GM12878 (cell line): ENCODE measurements around the gene SORBS1. TPM values are rescaled to one million over a fixed set of nuclear protein-coding genes. Genes with fewer than 3 reads are reported as not detected.

Source experiments
- ATAC-seq: fragments of 200-7000 bp; cut with Tn5 transposase; 3 replicates; pipeline ENCODE4 v1.9.1; 2020; ENCODE audit warnings: mild to moderate bottlenecking, moderate library complexity
- BruUV-seq: library from RNA; stranded (reverse); fragments of 400-500 nt; replicated peaks from 2 replicates; lab custom pipeline; 2021; lab: Mats Ljungman, UMichigan
- CTCF ChIA-PET: fragments of 300-600 bp; sonication (Branson Sonifier 250); formaldehyde crosslinking; extraction: SDS; loops from one replicate; lab custom pipeline; 2021; ENCODE audit warnings: inconsistent platforms; lab: Yijun Ruan, JAX
- POLR2A ChIA-PET: fragments of 350-600 bp; formaldehyde crosslinking; extraction: SDS; loops from one replicate; lab custom pipeline; 2021; ENCODE audit warnings: inconsistent platforms; lab: Charles Lee
- RAD21 ChIA-PET: fragments of 300-600 bp; sonication (Branson Sonifier 250); formaldehyde crosslinking; loops from one replicate; lab custom pipeline; 2023; ENCODE audit warnings: antibody characterized with exemption; ENCODE audit not compliant: unreplicated experiment; lab: Charles Lee
- SMC1A ChIA-PET: fragments of 300-600 bp; sonication (Branson Sonifier 250); formaldehyde crosslinking; loops from one replicate; lab custom pipeline; 2023; ENCODE audit not compliant: unreplicated experiment, uncharacterized antibody; lab: Charles Lee
- DNase-seq: peaks from one replicate; pipeline ENCODE4 v3.0.0-alpha.2; 2011; ENCODE audit warnings: low read depth, low spot score
- FAIRE-seq: peaks from 3 replicates; lab custom pipeline; 2011; peaks lifted over from hg19 to GRCh38; lab: Jason Lieb, UNC
- H2AFZ ChIP-seq: 2 replicates; pipeline ENCODE4 v1.6.0; 2011; ENCODE audit warnings: low read depth, low read length, control low read depth; ENCODE audit not compliant: control insufficient read depth
- H3K27ac ChIP-seq: 2 replicates; pipeline ENCODE4 v1.5.1; 2011; ENCODE audit warnings: control low read depth; ENCODE audit not compliant: control insufficient read depth, insufficient read depth
- H3K27me3 ChIP-seq, 2 experiments: replicated peaks in 1 of 2; 2 replicates each; pipeline versions ENCODE4 v1.6.0 to v1.6.1; 2011; ENCODE audit warnings: low read length in 1 of 2; ENCODE audit not compliant: control insufficient read depth in 2 of 2, insufficient read depth in 2 of 2
- H3K36me3 ChIP-seq, 2 experiments: 2 replicates each; pipeline ENCODE4 v1.5.1; 2011; ENCODE audit warnings: low read length in 1 of 2; ENCODE audit not compliant: control insufficient read depth in 2 of 2, insufficient read depth in 2 of 2
- H3K4me1 ChIP-seq: 2 replicates; pipeline ENCODE4 v1.6.1; 2011; ENCODE audit warnings: mild to moderate bottlenecking, low read length, moderate library complexity, mixed read lengths; ENCODE audit not compliant: control insufficient read depth, insufficient read depth
- H3K4me2 ChIP-seq: 2 replicates; pipeline ENCODE4 v1.6.0; 2011; ENCODE audit warnings: control low read depth; ENCODE audit not compliant: control insufficient read depth, insufficient read depth
- H3K4me3 ChIP-seq: fragments of 200-600 bp; sonication (generic); 2 replicates; pipeline ENCODE4 v1.5.1; 2016
- H3K79me2 ChIP-seq: 2 replicates; pipeline ENCODE4 v1.6.0; 2011; ENCODE audit warnings: low read length; ENCODE audit not compliant: control insufficient read depth, insufficient read depth
- H3K9ac ChIP-seq: 2 replicates; pipeline ENCODE4 v1.8.0; 2011; ENCODE audit warnings: low read length, control low read depth, mixed read lengths; ENCODE audit not compliant: control insufficient read depth, insufficient read depth
- H3K9me3 ChIP-seq: replicated peaks from 3 replicates; pipeline ENCODE4 v1.5.1; 2011; ENCODE audit warnings: mild to moderate bottlenecking, low read length; ENCODE audit not compliant: control insufficient read depth, insufficient read depth
- H4K20me1 ChIP-seq: 2 replicates; pipeline ENCODE4 v1.6.0; 2011; ENCODE audit not compliant: control insufficient read depth, insufficient read depth
- CTCF ChIP-seq, 3 experiments: IDR thresholded peaks in 2 of 3; conservative IDR thresholded peaks in 1 of 3; 2 replicates each; pipeline ENCODE4 v1.5.1; 2011; ENCODE audit warnings: low read depth in 3 of 3, low read length in 3 of 3, mild to moderate bottlenecking in 3 of 3, control low read depth in 2 of 3, moderate library complexity in 2 of 3, inconsistent platforms in 1 of 3, mixed read lengths in 1 of 3; ENCODE audit not compliant: control insufficient read depth in 2 of 3, insufficient read depth in 1 of 3; ENCODE audit errors: extremely low read depth in 1 of 3
- EED ChIP-seq: sonication (generic); IDR thresholded peaks from 2 replicates; pipeline ENCODE4 v1.6.1; 2016; ENCODE audit warnings: antibody characterized with exemption, low read depth
- IKZF1 ChIP-seq: fragments of 450-650 bp; conservative IDR thresholded peaks from 2 replicates; pipeline ENCODE4 v1.6.1; 2017; ENCODE audit warnings: antibody characterized with exemption, mild to moderate bottlenecking
- MEF2A ChIP-seq: IDR thresholded peaks from 2 replicates; pipeline ENCODE4 v1.6.1; 2011; ENCODE audit warnings: low read depth, mild to moderate bottlenecking, low read length, moderate library complexity; ENCODE audit not compliant: insufficient read depth
- MEF2B ChIP-seq: fragments of 450-650 bp; IDR thresholded peaks from 2 replicates; pipeline ENCODE4 v1.6.1; 2018; ENCODE audit warnings: mild to moderate bottlenecking, moderate library complexity; ENCODE audit not compliant: partially characterized antibody, poor library complexity, severe bottlenecking
- MTA2 ChIP-seq: fragments of 450-650 bp; IDR thresholded peaks from 2 replicates; pipeline ENCODE4 v1.6.1; 2016; ENCODE audit warnings: low read depth, mild to moderate bottlenecking, moderate library complexity
- NFIC ChIP-seq: IDR thresholded peaks from 2 replicates; pipeline ENCODE4 v1.6.1; 2012; ENCODE audit warnings: low read depth, mild to moderate bottlenecking, inconsistent platforms, low read length, moderate library complexity
- PBX3 ChIP-seq: IDR thresholded peaks from 2 replicates; pipeline ENCODE4 v1.6.1; 2011; ENCODE audit warnings: mild to moderate bottlenecking, low read depth, low read length, moderate library complexity; ENCODE audit not compliant: insufficient replicate concordance
- PKNOX1 ChIP-seq: fragments of 450-650 bp; IDR thresholded peaks from 2 replicates; pipeline ENCODE4 v1.6.1; 2016; ENCODE audit warnings: mild to moderate bottlenecking
- POLR2A ChIP-seq: IDR thresholded peaks from 2 replicates; pipeline ENCODE4 v1.6.1; 2011; ENCODE audit warnings: low read depth, mild to moderate bottlenecking, low read length
- POLR2AphosphoS5 ChIP-seq: IDR thresholded peaks from 2 replicates; pipeline ENCODE4 v1.6.1; 2011; ENCODE audit warnings: mild to moderate bottlenecking, low read length, inconsistent platforms
- POU2F2 ChIP-seq: IDR thresholded peaks from 3 replicates; pipeline ENCODE4 v1.6.1; 2011; ENCODE audit warnings: low read depth, mild to moderate bottlenecking, low read length, borderline replicate concordance
- SIX5 ChIP-seq: IDR thresholded peaks from 2 replicates; pipeline ENCODE4 v1.6.1; 2011; ENCODE audit warnings: mild to moderate bottlenecking, low read depth, low read length, moderate library complexity; ENCODE audit not compliant: severe bottlenecking
- SPI1 ChIP-seq: IDR thresholded peaks from 2 replicates; pipeline ENCODE4 v1.6.1; 2011; ENCODE audit warnings: low read depth, mild to moderate bottlenecking, low read length, moderate library complexity, borderline replicate concordance; ENCODE audit not compliant: insufficient read depth
- SREBF1 ChIP-seq: IDR thresholded peaks from 2 replicates; pipeline ENCODE4 v1.6.1; 2012; ENCODE audit warnings: mild to moderate bottlenecking, low read length
- SRF ChIP-seq, 2 experiments: IDR thresholded peaks; 2 replicates each; pipeline ENCODE4 v1.6.1; 2011; ENCODE audit warnings: low read depth in 2 of 2, low read length in 2 of 2, mild to moderate bottlenecking in 1 of 2, moderate library complexity in 1 of 2
- YY1 ChIP-seq: IDR thresholded peaks from 2 replicates; pipeline ENCODE4 v1.6.1; 2011; ENCODE audit warnings: low read depth, mild to moderate bottlenecking, low read length
- WGBS: methylation state at CpG from one replicate; pipeline ENCODE4 v1.1.6; 2016; ENCODE audit warnings: low lambda C conversion rate; ENCODE audit not compliant: insufficient replicate concordance, insufficient coverage; ENCODE audit errors: missing lambda C conversion rate; 5-methylcytosine and 5-hydroxymethylcytosine counted together
- in situ Hi-C: fragments of 300-500 bp; cut with MboI; formaldehyde crosslinking; loops from 9 replicates; pipeline ENCODE4 v1.14.3; 2018; ENCODE audit warnings: mixed read lengths
- intact Hi-C: fragments of 100-400 bp; cut with micrococcal nuclease; formaldehyde crosslinking; loops from one replicate; pipeline ENCODE4 v1.14.2; 2022; ENCODE audit not compliant: unreplicated experiment
- polyA plus RNA-seq, 11 experiments: library from polyadenylated mRNA; depleted of rRNA in 4 of 11; unstranded in 6 of 11; stranded (reverse) in 5 of 11; fragments of >200 nt; fragmentation: Nextera tagmentation in 4 of 11; fragmentation: Illumina TruSeq in 1 of 11; extraction: Ambion mirVana in 4 of 11; extraction: Trizol in 1 of 11; gene quantifications; 1 replicate in 1 of 11; 2 replicates in 10 of 11; pipeline versions ENCODE4 v1.2.1 to v1.2.3, GENCODE V29; 2011 to 2016; ENCODE audit warnings: inconsistent platforms in 2 of 11, missing spikeins in 2 of 11, low read depth in 1 of 11
- total RNA-seq, 4 experiments: library from RNA; depleted of rRNA in 3 of 4; stranded (reverse); fragments of >200 nt in 3 of 4; fragmentation: Illumina TruSeq in 1 of 4; extraction: Trizol in 1 of 4; gene quantifications; 2 replicates each; pipeline versions ENCODE4 v1.2.1 to v1.2.3, GENCODE V29; 2013 to 2021
- TF ChIP-seq, protein P1 (sequence below): fragments of 450-650 bp; IDR thresholded peaks from 2 replicates; pipeline ENCODE4 v1.6.1; 2016; ENCODE audit warnings: mild to moderate bottlenecking

SORBS1 gene
- total and polyA plus RNA-seq, 10 of the 15 experiments (the other 5 are each of a cell fraction or from before 2014, with no cell fraction given) = 0.13 to 0.75 (median 0.39) TPM

- no peak overlapping the region; the same call in 1 of the 2 replicates for H3K9ac ChIP-seq
- no peaks in the 10 kb centered on the region for H3K36me3 ChIP-seq
- H3K4me3 ChIP-seq = no peak overlapping the region
- peak; percentile 44 for ATAC-seq
- CTCF ChIA-PET = interaction anchor here (0.7 to 3.8 kb wide), 10 partner anchors 9 to 84 kb away, joined by 3 to 22 read pairs (median 3); no protein-coding TSS in a partner anchor
- H3K79me2 ChIP-seq = peaks cover 11% of the 10 kb centered on the region
- H4K20me1 ChIP-seq = no peaks in the 10 kb centered on the region
- SMC1A ChIA-PET = interaction anchor here (0.6 to 8.2 kb wide), 8 partner anchors 9 to 932 kb away, joined by 3 to 80 read pairs (median 4); no protein-coding TSS in a partner anchor
- H3K4me1 ChIP-seq = peaks cover 52% of the 10 kb centered on the region
- RAD21 ChIA-PET = interaction anchor here (2.1 kb wide), 1 partner anchor 10 kb away, joined by 9 read pairs; no protein-coding TSS in a partner anchor
- H3K4me2 ChIP-seq = peak overlapping the region; percentile 0
- no peaks in the 10 kb centered on the region for H3K9me3 ChIP-seq
- POLR2A ChIA-PET = interaction anchor here (0.8 to 3.0 kb wide), 7 partner anchors 8 to 26 kb away, joined by 3 to 12 read pairs (median 3); no protein-coding TSS in a partner anchor
- peak overlapping the region; percentile 29 for H2AFZ ChIP-seq
- no peak for FAIRE-seq
- H3K27ac ChIP-seq = peak overlapping the region; percentile 87
- H3K27me3 ChIP-seq = no peaks in the 10 kb centered on the region
- in situ Hi-C loops = loop anchor here (10.0 kb wide), 1 partner anchor 457 kb away; the partner anchor contains the start of gene ENTPD1
- no TSS peak for BruUV-seq
- DNase-seq = no peak
- intact Hi-C loops = loop anchor here (5.0 to 10.0 kb wide), 3 partner anchors 457 to 977 kb away; partner anchors contain the start of genes BLNK and ENTPD1
- 94% methylated on average over 3 of the region's 3 CpGs for WGBS
- peak in 1 of 2 experiments; percentile 69; a peak in 1 of 4 replicates for TF ChIP-seq SRF (IDR thresholded peaks at IDR 0.05; ENCODE audit: low read depth in 2 of 2, low read length in 2 of 2)
- 0 out of 2 replicates have a peak, but pooled peaks have one; percentile 13 for TF ChIP-seq IKZF1
- no peak for TF ChIP-seq SIX5
- peak; percentile 87 for TF ChIP-seq MEF2A
- TF ChIP-seq NFIC = no peak
- TF ChIP-seq POU2F2 = peak; percentile 44; the same call in 1 of the 3 replicates
- TF ChIP-seq MTA2 = 0 out of 2 replicates have a peak, but pooled peaks have one; percentile 17
- TF ChIP-seq SPI1 = peak; percentile 80
- peak; percentile 91 for TF ChIP-seq PKNOX1
- no peak for TF ChIP-seq SREBF1
- peak; percentile 58 for TF ChIP-seq MEF2B
- TF ChIP-seq, protein P1, sequence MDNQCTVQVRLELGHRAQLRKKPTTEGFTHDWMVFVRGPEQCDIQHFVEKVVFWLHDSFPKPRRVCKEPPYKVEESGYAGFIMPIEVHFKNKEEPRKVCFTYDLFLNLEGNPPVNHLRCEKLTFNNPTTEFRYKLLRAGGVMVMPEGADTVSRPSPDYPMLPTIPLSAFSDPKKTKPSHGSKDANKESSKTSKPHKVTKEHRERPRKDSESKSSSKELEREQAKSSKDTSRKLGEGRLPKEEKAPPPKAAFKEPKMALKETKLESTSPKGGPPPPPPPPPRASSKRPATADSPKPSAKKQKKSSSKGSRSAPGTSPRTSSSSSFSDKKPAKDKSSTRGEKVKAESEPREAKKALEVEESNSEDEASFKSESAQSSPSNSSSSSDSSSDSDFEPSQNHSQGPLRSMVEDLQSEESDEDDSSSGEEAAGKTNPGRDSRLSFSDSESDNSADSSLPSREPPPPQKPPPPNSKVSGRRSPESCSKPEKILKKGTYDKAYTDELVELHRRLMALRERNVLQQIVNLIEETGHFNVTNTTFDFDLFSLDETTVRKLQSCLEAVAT = peak; percentile 95
- TF ChIP-seq YY1 = peak; percentile 84
- TF ChIP-seq PBX3 = peak; percentile 69
- TF ChIP-seq EED = peak; percentile 58; the same call in 1 of the 2 replicates
- TF ChIP-seq POLR2A = peak; percentile 54; the same call in 1 of the 2 replicates
- no peak for TF ChIP-seq CTCF (IDR thresholded peaks at IDR 0.05 in 2 of 3, conservative IDR thresholded peaks at IDR 0.05 in 1 of 3; ENCODE audit: control insufficient read depth in 2 of 3, extremely low read depth in 1 of 3, insufficient read depth in 1 of 3, low read depth in 3 of 3, low read length in 3 of 3)
- peak; percentile 60 for TF ChIP-seq POLR2AphosphoS5
Measured at GRCh38 chr10:95297402-95297801, 263.8 kb downstream of the SORBS1 start.
